ENCODE measurements around the gene CPT1C. TPM values are rescaled to one million over a fixed set of nuclear protein-coding genes. Genes with fewer than 3 reads are reported as not detected.

Gene CPT1C
- total RNA-seq, 2 experiments from 2014 or later = 0.86 to 0.95 TPM

DNA sequence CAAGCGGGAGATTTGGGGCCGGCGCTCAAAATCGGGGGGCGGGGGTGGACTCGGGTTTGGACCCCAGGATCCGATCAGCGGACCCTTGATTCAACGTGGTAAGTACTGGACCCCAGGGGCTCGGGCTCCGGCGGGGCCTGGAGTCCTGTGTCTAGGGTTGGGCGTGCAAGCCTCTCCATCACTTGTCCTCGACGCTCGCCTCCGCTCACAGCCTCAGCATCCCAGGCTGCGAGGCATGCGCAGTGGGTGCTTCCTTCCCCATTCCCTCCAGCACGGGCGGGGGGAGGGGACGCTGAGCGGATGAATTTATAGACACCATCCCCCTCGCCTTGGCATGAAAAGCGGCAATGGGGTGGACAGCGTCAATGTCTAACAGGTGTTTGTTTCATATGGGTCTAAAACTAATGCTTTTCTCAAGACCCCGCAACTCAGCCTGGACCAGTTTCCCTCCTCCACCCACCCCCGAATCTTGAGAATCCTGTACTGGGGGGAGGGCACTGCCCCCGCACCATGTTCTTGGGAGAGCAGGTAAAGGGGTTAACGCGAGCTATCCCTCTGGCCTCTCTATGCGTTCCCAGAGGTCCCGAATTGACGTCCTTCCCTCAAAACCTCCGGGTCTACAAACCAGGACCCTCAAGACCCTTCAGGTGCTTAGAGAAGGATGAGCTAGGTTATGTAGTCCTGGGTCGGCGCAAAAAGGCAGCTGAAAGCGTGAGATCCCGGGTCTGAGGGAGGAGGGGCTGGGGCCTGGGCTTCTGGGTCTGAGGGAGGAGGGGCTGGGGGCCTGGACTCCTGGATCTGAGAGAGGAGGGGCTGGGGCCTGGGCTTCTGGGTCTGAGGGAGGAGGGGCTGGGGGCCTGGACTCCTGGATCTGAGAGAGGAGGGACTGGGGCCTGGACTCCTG lies 579 bp downstream of the CPT1C start:
- H3K9me3 ChIP-seq (ENCODE audit: low read length) = no peaks in the 10 kb centered on the region
- intact Hi-C loops (cut with micrococcal nuclease; ENCODE audit: unreplicated experiment) = no loop called here
- H4K20me1 ChIP-seq (ENCODE audit: insufficient read depth, low read length) = no peaks in the 10 kb centered on the region
- peaks cover 5% of the 10 kb centered on the region for H3K4me1 ChIP-seq (ENCODE audit: insufficient read depth, low read length, poor library complexity, severe bottlenecking)
- POLR2A ChIA-PET = interaction anchor here (0.6 kb wide), 1 partner anchor 119 kb away, joined by 4 read pairs; no protein-coding TSS in a partner anchor
- H2AFZ ChIP-seq (ENCODE audit: low read length) = peak overlapping the region; percentile 37; the same call in 1 of the 2 replicates
- H3K4me3 ChIP-seq (ENCODE audit: low read depth, low read length, poor library complexity, severe bottlenecking) = no peak overlapping the region
- peaks cover 44% of the 10 kb centered on the region for H3K36me3 ChIP-seq (ENCODE audit: insufficient read depth, low read length)
- CTCF ChIA-PET (ENCODE audit: unreplicated experiment) = no interaction called here
- no peaks in the 10 kb centered on the region for H3K9me2 ChIP-seq (ENCODE audit: insufficient read depth, low read length)
- no peak overlapping the region for H3K4me2 ChIP-seq (ENCODE audit: low read length)
- no TSS peak for BruUV-seq (replicated peaks)
- no peaks in the 10 kb centered on the region for H3K79me2 ChIP-seq (ENCODE audit: insufficient read depth, low read depth, low read length)
- TF ChIP-seq EZH2phosphoT487 (IDR thresholded peaks at IDR 0.05; ENCODE audit: borderline replicate concordance, low read depth, low read length) = no peak
- TF ChIP-seq, protein P1, sequence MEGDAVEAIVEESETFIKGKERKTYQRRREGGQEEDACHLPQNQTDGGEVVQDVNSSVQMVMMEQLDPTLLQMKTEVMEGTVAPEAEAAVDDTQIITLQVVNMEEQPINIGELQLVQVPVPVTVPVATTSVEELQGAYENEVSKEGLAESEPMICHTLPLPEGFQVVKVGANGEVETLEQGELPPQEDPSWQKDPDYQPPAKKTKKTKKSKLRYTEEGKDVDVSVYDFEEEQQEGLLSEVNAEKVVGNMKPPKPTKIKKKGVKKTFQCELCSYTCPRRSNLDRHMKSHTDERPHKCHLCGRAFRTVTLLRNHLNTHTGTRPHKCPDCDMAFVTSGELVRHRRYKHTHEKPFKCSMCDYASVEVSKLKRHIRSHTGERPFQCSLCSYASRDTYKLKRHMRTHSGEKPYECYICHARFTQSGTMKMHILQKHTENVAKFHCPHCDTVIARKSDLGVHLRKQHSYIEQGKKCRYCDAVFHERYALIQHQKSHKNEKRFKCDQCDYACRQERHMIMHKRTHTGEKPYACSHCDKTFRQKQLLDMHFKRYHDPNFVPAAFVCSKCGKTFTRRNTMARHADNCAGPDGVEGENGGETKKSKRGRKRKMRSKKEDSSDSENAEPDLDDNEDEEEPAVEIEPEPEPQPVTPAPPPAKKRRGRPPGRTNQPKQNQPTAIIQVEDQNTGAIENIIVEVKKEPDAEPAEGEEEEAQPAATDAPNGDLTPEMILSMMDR (conservative IDR thresholded peaks at IDR 0.05; ENCODE audit: low read length) = no peak
- no peak overlapping the region for H3K27ac ChIP-seq (ENCODE audit: low read depth, low read length, poor library complexity, severe bottlenecking)
- DNase-seq (ENCODE audit: low spot score) = no peak

DNA sequence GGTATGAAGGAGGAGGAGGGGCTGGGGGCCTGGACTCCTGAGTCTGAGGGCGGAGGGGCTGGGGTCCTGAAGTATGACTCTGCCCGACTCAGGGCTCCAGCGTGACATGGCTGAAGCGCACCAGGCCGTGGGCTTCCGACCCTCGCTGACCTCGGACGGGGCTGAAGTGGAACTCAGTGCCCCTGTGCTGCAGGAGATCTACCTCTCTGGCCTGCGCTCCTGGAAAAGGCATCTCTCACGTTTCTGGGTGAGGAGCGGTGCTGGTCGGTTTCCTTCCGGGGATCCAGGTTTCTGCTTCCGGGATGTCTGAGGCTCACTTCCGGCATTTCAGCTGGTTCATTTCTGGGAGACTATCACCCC lies 1.2 kb downstream of the CPT1C start:
- BruUV-seq (replicated peaks) = no TSS peak
- intact Hi-C loops (cut with micrococcal nuclease; ENCODE audit: unreplicated experiment) = no loop called here
- peak overlapping the region; percentile 37; the same call in 1 of the 2 replicates for H2AFZ ChIP-seq (ENCODE audit: low read length)
- H3K4me2 ChIP-seq (ENCODE audit: low read length) = no peak overlapping the region
- peaks cover 5% of the 10 kb centered on the region for H3K4me1 ChIP-seq (ENCODE audit: insufficient read depth, low read length, poor library complexity, severe bottlenecking)
- no peak overlapping the region for H3K27ac ChIP-seq (ENCODE audit: low read depth, low read length, poor library complexity, severe bottlenecking)
- peaks cover 40% of the 10 kb centered on the region for H3K36me3 ChIP-seq (ENCODE audit: insufficient read depth, low read length)
- no peaks in the 10 kb centered on the region for H3K79me2 ChIP-seq (ENCODE audit: insufficient read depth, low read depth, low read length)
- ChIA-PET POLR2A (interaction anchor here (0.6 kb wide), 1 partner anchor 119 kb away, joined by 4 read pairs; no protein-coding TSS in a partner anchor), CTCF (ENCODE audit: unreplicated experiment) (no interaction called here)
- no peaks in the 10 kb centered on the region for H4K20me1 ChIP-seq (ENCODE audit: insufficient read depth, low read length)
- no peak for DNase-seq (ENCODE audit: low spot score)
- no peak for TF ChIP-seq EZH2phosphoT487 (IDR thresholded peaks at IDR 0.05; ENCODE audit: borderline replicate concordance, low read depth, low read length)
- TF ChIP-seq, protein P1 (conservative IDR thresholded peaks at IDR 0.05; ENCODE audit: low read length) = no peak
- no peaks in the 10 kb centered on the region for H3K9me3 ChIP-seq (ENCODE audit: low read length)
- H3K4me3 ChIP-seq (ENCODE audit: low read depth, low read length, poor library complexity, severe bottlenecking) = no peak overlapping the region
- no peaks in the 10 kb centered on the region for H3K9me2 ChIP-seq (ENCODE audit: insufficient read depth, low read length)

DNA sequence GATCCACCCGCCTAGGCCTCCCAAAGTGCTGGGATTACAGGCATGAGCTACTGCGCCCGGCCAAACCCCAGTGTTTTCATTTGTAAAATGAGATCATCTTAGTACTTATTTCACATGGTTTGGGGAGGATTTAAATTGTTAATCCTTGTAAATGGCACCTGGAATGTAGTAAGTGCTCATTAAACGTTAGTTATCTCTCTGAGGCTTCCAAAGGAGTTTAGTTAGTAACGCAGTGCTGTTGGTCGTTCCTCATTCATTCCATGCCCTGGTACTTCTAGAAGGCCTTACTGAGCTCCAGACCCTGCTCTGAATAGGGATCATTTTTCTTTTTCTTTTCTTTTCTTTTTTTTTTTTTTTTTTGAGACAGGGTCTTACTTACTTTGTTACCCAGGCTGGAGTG lies 5.2 kb downstream of the CPT1C start:
- Histone ChIP-seq H3K4me3 (ENCODE audit: low read depth, low read length, poor library complexity, severe bottlenecking) (no peak overlapping the region), H3K9me3 (ENCODE audit: low read length) (no peaks in the 10 kb centered on the region), H2AFZ (ENCODE audit: low read length) (no peak overlapping the region), H3K27ac (ENCODE audit: low read depth, low read length, poor library complexity, severe bottlenecking) (no peak overlapping the region), H3K36me3 (ENCODE audit: insufficient read depth, low read length) (peaks cover under 1% of the 10 kb centered on the region; the same call in 1 of the 2 replicates), H3K4me1 (ENCODE audit: insufficient read depth, low read length, poor library complexity, severe bottlenecking) (peaks cover 5% of the 10 kb centered on the region), H3K79me2 (ENCODE audit: insufficient read depth, low read depth, low read length) (no peaks in the 10 kb centered on the region), H3K4me2 (ENCODE audit: low read length) (no peak overlapping the region), H4K20me1 (ENCODE audit: insufficient read depth, low read length) (no peaks in the 10 kb centered on the region), H3K9me2 (ENCODE audit: insufficient read depth, low read length) (no peaks in the 10 kb centered on the region)
- BruUV-seq (replicated peaks) = no TSS peak
- POLR2A ChIA-PET = no interaction called here
- intact Hi-C loops (cut with micrococcal nuclease; ENCODE audit: unreplicated experiment) = no loop called here
- CTCF ChIA-PET (ENCODE audit: unreplicated experiment) = no interaction called here
- TF ChIP-seq EZH2phosphoT487 (IDR thresholded peaks at IDR 0.05; ENCODE audit: borderline replicate concordance, low read depth, low read length) = no peak
- TF ChIP-seq, protein P1 (conservative IDR thresholded peaks at IDR 0.05; ENCODE audit: low read length) = no peak
- DNase-seq (ENCODE audit: low spot score) = no peak

Measured in OCI-LY7 (cell line).